Skeletal muscle satellite cell (primary cell): ENCODE results near the gene SEMA4D.

Experiments used
- H3K27me3 ChIP-seq: 2 replicates; pipeline ENCODE4 v1.7.0; 2013; ENCODE audit warnings: low read length; ENCODE audit not compliant: control insufficient read depth, insufficient read depth
- H3K36me3 ChIP-seq: 2 replicates; pipeline ENCODE4 v1.7.0; 2013; ENCODE audit warnings: mild to moderate bottlenecking, control low read depth, low read length; ENCODE audit not compliant: insufficient read depth
- H3K4me1 ChIP-seq: 2 replicates; pipeline ENCODE4 v1.7.0; 2013; ENCODE audit warnings: low read length; ENCODE audit not compliant: control insufficient read depth, insufficient read depth
- H3K4me2 ChIP-seq: 2 replicates; pipeline ENCODE4 v1.7.0; 2013; ENCODE audit warnings: mild to moderate bottlenecking, low read length
- H3K4me3 ChIP-seq: 2 replicates; pipeline ENCODE4 v1.7.0; 2013; ENCODE audit warnings: low read length
- H3K9ac ChIP-seq: 2 replicates; pipeline ENCODE4 v1.7.0; 2013; ENCODE audit warnings: mild to moderate bottlenecking, low read depth, low read length, moderate library complexity
- H3K9me3 ChIP-seq: replicated peaks from 2 replicates; pipeline ENCODE4 v1.7.0; 2013; ENCODE audit warnings: mild to moderate bottlenecking, control low read depth, low read length

SEMA4D gene

GRCh38 chr9:89536600-89536999 lies 38.7 kb upstream of the SEMA4D start:
- no peaks in the 10 kb centered on the region for H3K4me1 ChIP-seq
- H3K27me3 ChIP-seq = peaks cover 7% of the 10 kb centered on the region
- H3K9ac ChIP-seq = no peak overlapping the region
- H3K4me3 ChIP-seq = no peak overlapping the region
- no peaks in the 10 kb centered on the region for H3K9me3 ChIP-seq
- H3K4me2 ChIP-seq = no peak overlapping the region
- H3K36me3 ChIP-seq = no peaks in the 10 kb centered on the region

- Histone ChIP-seq H3K36me3 (no peaks in the 10 kb centered on the region), H3K4me2 (no peak overlapping the region), H3K9me3 (no peaks in the 10 kb centered on the region), H3K9ac (no peak overlapping the region), H3K4me1 (no peaks in the 10 kb centered on the region), H3K4me3 (no peak overlapping the region), H3K27me3 (peaks cover 7% of the 10 kb centered on the region)
Measured at GRCh38 chr9:89536145-89536574, 38.2 kb upstream of the SEMA4D start.

- Histone ChIP-seq H3K4me2 (no peak overlapping the region), H3K9me3 (no peaks in the 10 kb centered on the region), H3K36me3 (no peaks in the 10 kb centered on the region), H3K4me3 (no peak overlapping the region), H3K9ac (no peak overlapping the region), H3K27me3 (peaks cover 7% of the 10 kb centered on the region), H3K4me1 (no peaks in the 10 kb centered on the region)
Measured at GRCh38 chr9:89535461-89535860, 37.5 kb upstream of the SEMA4D start.

- Histone ChIP-seq H3K9ac (no peak overlapping the region), H3K4me3 (no peak overlapping the region), H3K4me1 (no peaks in the 10 kb centered on the region), H3K36me3 (no peaks in the 10 kb centered on the region), H3K27me3 (peaks cover 7% of the 10 kb centered on the region), H3K4me2 (no peak overlapping the region), H3K9me3 (no peaks in the 10 kb centered on the region)
Measured at GRCh38 chr9:89534515-89535287, 36.8 kb upstream of the SEMA4D start.

- Histone ChIP-seq H3K9ac (no peak overlapping the region), H3K27me3 (peaks cover 9% of the 10 kb centered on the region), H3K4me2 (no peak overlapping the region), H3K4me1 (no peaks in the 10 kb centered on the region), H3K9me3 (no peaks in the 10 kb centered on the region), H3K4me3 (no peak overlapping the region), H3K36me3 (no peaks in the 10 kb centered on the region)
Measured at GRCh38 chr9:89533411-89534095, 35.6 kb upstream of the SEMA4D start.

- Histone ChIP-seq H3K9ac (no peak overlapping the region), H3K4me1 (no peaks in the 10 kb centered on the region), H3K9me3 (no peaks in the 10 kb centered on the region), H3K4me3 (no peak overlapping the region), H3K36me3 (no peaks in the 10 kb centered on the region), H3K27me3 (peaks cover 9% of the 10 kb centered on the region), H3K4me2 (no peak overlapping the region)
Measured at GRCh38 chr9:89532944-89533343, 35.0 kb upstream of the SEMA4D start.

GRCh38 chr9:89532478-89532877 lies 34.6 kb upstream of the SEMA4D start:
- Histone ChIP-seq H3K36me3 (no peaks in the 10 kb centered on the region), H3K27me3 (peaks cover 12% of the 10 kb centered on the region), H3K4me1 (no peaks in the 10 kb centered on the region), H3K9me3 (no peaks in the 10 kb centered on the region), H3K4me3 (no peak overlapping the region), H3K9ac (no peak overlapping the region), H3K4me2 (no peak overlapping the region)

GRCh38 chr9:89531766-89532165 lies 33.9 kb upstream of the SEMA4D start:
- no peak overlapping the region for H3K9ac ChIP-seq
- H3K36me3 ChIP-seq = no peaks in the 10 kb centered on the region
- no peaks in the 10 kb centered on the region for H3K4me1 ChIP-seq
- no peaks in the 10 kb centered on the region for H3K9me3 ChIP-seq
- peaks cover 12% of the 10 kb centered on the region for H3K27me3 ChIP-seq
- H3K4me2 ChIP-seq = no peak overlapping the region
- no peak overlapping the region for H3K4me3 ChIP-seq

GRCh38 chr9:89530726-89531125 lies 32.8 kb upstream of the SEMA4D start:
- no peaks in the 10 kb centered on the region for H3K36me3 ChIP-seq
- no peak overlapping the region for H3K4me3 ChIP-seq
- H3K9me3 ChIP-seq = no peaks in the 10 kb centered on the region
- H3K4me1 ChIP-seq = no peaks in the 10 kb centered on the region
- no peak overlapping the region for H3K9ac ChIP-seq
- H3K27me3 ChIP-seq = peaks cover 12% of the 10 kb centered on the region
- H3K4me2 ChIP-seq = no peak overlapping the region

GRCh38 chr9:89529243-89530035 lies 31.5 kb upstream of the SEMA4D start:
- Histone ChIP-seq H3K4me2 (no peak overlapping the region), H3K27me3 (peaks cover 20% of the 10 kb centered on the region), H3K9me3 (no peaks in the 10 kb centered on the region), H3K4me3 (no peak overlapping the region), H3K36me3 (no peaks in the 10 kb centered on the region), H3K4me1 (no peaks in the 10 kb centered on the region), H3K9ac (no peak overlapping the region)

- Histone ChIP-seq H3K4me3 (no peak overlapping the region), H3K36me3 (no peaks in the 10 kb centered on the region), H3K4me2 (no peak overlapping the region), H3K4me1 (no peaks in the 10 kb centered on the region), H3K27me3 (peaks cover 16% of the 10 kb centered on the region), H3K9ac (no peak overlapping the region), H3K9me3 (no peaks in the 10 kb centered on the region)
Measured at GRCh38 chr9:89528540-89528939, 30.6 kb upstream of the SEMA4D start.
